SH-SY5Y (cell line): ENCODE measurements around the gene ITGB3.

Experiments used
- GATA2 ChIP-seq: IDR thresholded peaks from 2 replicates; pipeline ENCODE4 v1.6.1; 2011; ENCODE audit warnings: mild to moderate bottlenecking, low read depth, low read length
- GATA3 ChIP-seq: IDR thresholded peaks from 2 replicates; pipeline ENCODE4 v1.6.1; 2011; ENCODE audit warnings: low read depth, mild to moderate bottlenecking, low read length, moderate library complexity

DNA sequence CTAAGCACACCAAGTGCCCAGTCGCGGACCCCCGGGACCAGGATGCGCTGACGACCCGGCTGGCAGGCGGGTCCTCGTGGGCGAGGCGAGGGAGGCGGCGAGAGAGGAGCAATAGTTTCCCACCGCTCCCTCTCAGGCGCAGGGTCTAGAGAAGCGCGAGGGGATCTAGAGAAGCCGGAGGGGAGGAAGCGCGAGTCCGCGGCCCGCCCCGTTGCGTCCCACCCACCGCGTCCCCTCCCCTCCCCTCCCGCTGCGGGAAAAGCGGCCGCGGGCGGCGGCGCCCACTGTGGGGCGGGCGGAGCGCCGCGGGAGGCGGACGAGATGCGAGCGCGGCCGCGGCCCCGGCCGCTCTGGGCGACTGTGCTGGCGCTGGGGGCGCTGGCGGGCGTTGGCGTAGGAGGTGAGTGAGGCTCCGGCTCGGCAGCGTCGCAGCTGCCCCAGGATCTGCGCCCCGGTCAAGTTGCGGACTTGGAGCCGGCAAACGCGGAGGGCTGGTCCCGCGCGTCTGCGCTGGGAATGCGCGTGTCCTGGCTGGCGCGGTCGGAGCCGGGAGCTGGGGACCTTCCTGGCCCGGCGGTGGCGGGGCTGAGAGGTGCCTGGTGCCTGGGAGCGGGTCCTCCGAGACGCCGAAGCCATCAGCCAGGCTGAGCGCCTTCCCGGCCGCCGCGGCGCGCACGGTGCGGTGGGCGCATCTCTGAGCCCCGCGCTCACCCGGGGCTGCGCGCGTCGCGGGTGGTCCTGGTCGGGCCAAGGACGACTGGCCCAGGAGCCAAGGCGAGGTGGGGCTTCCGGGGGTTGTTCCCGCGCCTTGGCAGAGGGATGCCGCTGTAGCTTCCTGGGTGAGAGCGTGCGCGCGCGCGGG lies at the start of gene ITGB3:
- TF ChIP-seq GATA2: no peak
- TF ChIP-seq GATA3: no peak
